Stimulated activated naive CD8-positive, alpha-beta T cell treated with anti-CD3 and anti-CD28 coated beads, Interleukin-15, amount 100 ng/mL, for 72 hours (primary cell): Measurements from ENCODE around the gene AP1S2.
A peak's percentile ranks its signal among the peaks of the same experiment; 100 is the strongest.

ENCODE experiments used
- ATAC-seq: fragments of 150-1000 bp; cut with Tn5 transposase; 2 replicates; pipeline ENCODE4 v1.10.0; 2021; ENCODE audit warnings: mild to moderate bottlenecking, moderate library complexity
- DNase-seq, 2 donors: peaks; one replicate each; pipeline ENCODE4 v3.0.0; 2021 to 2022
- H3K27ac Mint-ChIP-seq, 2 donors: one replicate each; pipeline ENCODE4 v1.8.0; 2022; ENCODE audit warnings: mild to moderate bottlenecking in 2 of 2, mixed read lengths in 2 of 2, moderate library complexity in 2 of 2
- H3K27me3 Mint-ChIP-seq: one replicate; pipeline ENCODE4 v1.8.0; 2022; ENCODE audit warnings: mixed read lengths
- H3K4me1 Mint-ChIP-seq: one replicate; pipeline ENCODE4 v1.8.0; 2022; ENCODE audit warnings: mild to moderate bottlenecking, mixed read lengths
- H3K4me3 Mint-ChIP-seq, 2 donors: one replicate each; pipeline ENCODE4 v1.8.0; 2022; ENCODE audit warnings: mild to moderate bottlenecking in 2 of 2, mixed read lengths in 2 of 2, moderate library complexity in 1 of 2
- H3K9me3 Mint-ChIP-seq, 2 donors: one replicate each; pipeline ENCODE4 v1.8.0; 2022; ENCODE audit warnings: mixed read lengths in 2 of 2

AP1S2 gene

DNA sequence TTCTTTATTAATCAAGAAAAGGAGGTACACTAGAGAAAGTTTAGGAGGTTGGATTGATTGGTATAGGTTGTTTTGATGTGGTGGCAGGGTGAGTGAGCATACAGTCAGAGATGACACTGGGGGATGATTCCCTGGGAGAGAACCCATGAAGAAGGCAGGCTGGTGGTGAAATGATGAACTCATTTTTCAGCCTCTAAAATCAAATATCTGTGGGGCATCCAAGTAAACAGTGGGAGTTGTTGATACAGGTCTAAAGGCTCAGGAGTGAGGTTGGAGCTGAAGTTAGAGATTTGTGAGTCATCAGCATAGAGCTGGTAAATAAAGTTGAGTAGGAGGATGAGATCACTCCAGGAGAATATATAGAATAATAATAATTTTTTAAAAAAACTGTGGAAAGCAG lies 10.0 kb upstream of the AP1S2 start:
- ATAC-seq (no peak), DNase-seq (no peak)
- no peaks in the 10 kb centered on the region for H3K4me1 Mint-ChIP-seq
- no peaks in the 10 kb centered on the region for H3K9me3 Mint-ChIP-seq
- H3K27me3 Mint-ChIP-seq: no peaks in the 10 kb centered on the region
- no peak overlapping the region for H3K4me3 Mint-ChIP-seq
- H3K27ac Mint-ChIP-seq: no peak overlapping the region

DNA sequence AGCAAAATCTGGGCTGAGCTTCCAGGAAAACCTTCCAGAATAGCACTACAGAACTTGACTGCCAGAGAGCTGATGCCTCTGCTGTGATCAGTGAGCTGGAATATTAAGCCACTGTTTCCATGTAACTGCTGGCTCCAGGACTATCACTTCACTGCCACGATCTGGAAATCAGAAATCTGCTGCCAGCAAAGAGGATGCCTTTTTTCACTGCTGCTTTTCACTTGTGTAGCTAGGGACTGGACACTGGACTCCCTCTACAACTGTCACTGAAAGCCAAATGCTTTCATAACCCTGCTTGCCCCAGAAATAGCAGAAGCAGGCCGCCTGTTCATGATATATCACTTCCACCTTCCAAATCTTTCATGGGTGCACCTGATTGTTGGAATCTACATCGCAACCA lies 9.4 kb upstream of the AP1S2 start:
- H3K27ac Mint-ChIP-seq: no peak overlapping the region
- H3K9me3 Mint-ChIP-seq: no peaks in the 10 kb centered on the region
- ATAC-seq: no peak
- H3K4me3 Mint-ChIP-seq: no peak overlapping the region
- no peaks in the 10 kb centered on the region for H3K4me1 Mint-ChIP-seq
- no peak for DNase-seq
- no peaks in the 10 kb centered on the region for H3K27me3 Mint-ChIP-seq

DNA sequence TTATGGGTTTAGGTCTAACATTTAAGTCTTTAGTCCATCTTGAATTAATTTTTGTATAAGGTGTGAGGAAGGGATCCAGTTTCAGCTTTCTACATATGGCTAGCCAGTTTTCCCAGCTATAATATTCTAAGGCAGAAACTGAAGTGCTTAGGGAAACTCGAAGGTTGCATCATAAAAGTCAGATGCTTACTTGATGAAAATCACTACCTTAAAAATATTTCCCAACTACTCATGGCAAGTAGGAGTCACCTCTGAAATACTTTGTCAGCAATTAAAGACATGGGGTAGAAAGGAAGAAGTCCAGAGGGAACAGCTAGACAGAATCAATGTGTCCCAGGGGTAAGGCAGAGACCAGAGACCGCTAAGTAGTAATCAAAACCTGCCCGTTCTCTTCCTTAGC lies 6.3 kb upstream of the AP1S2 start:
- ATAC-seq: no peak
- Mint-ChIP-seq H3K4me3 (no peak overlapping the region), H3K9me3 (no peaks in the 10 kb centered on the region), H3K27ac (no peak overlapping the region), H3K27me3 (no peaks in the 10 kb centered on the region), H3K4me1 (peaks cover 6% of the 10 kb centered on the region)
- no peak for DNase-seq

DNA sequence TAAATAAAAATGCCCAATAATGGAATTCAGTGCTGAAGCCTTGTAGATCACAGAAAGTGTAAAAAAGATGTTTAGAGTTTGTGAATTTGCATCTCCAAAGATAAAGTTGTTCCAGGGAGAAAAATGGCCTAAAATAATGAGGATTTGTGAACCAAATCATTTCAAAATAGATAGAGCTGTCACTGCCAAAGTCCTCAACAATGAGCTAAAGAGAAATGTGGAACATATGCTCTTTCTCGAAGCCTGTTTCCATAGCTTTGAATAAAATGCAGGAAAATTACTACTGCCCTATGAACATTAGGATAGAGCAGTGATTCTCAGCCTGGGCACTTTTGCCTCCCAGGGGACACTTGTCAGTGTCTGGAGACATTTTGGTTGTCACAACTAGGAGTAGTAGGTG lies 3.4 kb upstream of the AP1S2 start:
- no peaks in the 10 kb centered on the region for H3K9me3 Mint-ChIP-seq
- no peaks in the 10 kb centered on the region for H3K27me3 Mint-ChIP-seq
- peaks cover 6% of the 10 kb centered on the region for H3K4me1 Mint-ChIP-seq
- no peak overlapping the region for H3K4me3 Mint-ChIP-seq
- DNase-seq (no peak), ATAC-seq (no peak)
- no peak overlapping the region for H3K27ac Mint-ChIP-seq

DNA sequence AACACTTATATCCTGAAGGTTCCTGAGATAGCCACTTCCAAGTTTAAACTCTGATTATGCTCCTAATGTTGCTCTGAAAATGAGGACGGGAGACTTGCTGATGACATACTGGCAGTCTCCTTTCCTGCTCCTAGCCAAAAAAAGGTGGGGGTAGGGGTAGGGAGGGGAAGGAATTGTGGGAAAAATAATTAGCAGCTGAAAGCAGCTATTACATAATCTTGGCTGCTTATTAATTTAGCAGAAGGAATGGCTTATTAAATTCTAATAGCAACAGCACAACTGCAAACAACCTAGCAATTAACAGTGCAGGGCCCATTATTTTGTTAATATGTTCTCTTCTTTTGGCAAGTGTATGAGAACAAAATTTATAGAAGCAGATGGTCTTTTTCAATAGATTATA lies 2.0 kb upstream of the AP1S2 start:
- H3K27ac Mint-ChIP-seq: no peak overlapping the region
- H3K27me3 Mint-ChIP-seq: no peaks in the 10 kb centered on the region
- no peaks in the 10 kb centered on the region for H3K9me3 Mint-ChIP-seq
- peak overlapping the region in 1 of 2 donors; percentile 41 for H3K4me3 Mint-ChIP-seq
- ATAC-seq: no peak
- H3K4me1 Mint-ChIP-seq: peaks cover 12% of the 10 kb centered on the region
- no peak for DNase-seq

DNA sequence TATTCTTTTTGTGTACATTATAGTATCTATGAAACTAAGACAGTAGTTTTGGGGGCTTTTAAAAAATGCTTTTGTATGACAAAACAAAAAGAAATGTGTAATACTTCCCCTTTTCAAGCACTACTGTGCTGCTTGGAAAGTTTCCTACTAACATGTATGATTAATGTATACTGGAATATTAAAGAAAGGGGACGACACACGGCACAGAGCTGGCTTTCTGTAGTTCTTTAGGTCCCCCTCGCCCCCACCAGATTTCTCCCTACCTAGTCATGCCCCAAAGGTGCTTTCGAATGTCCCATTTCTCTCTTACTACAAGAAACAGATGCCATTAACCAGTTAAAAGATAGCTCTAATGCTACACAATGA lies 1.6 kb upstream of the AP1S2 start:
- H3K27me3 Mint-ChIP-seq: no peaks in the 10 kb centered on the region
- DNase-seq (no peak), ATAC-seq (no peak)
- H3K4me3 Mint-ChIP-seq: peak overlapping the region; percentile 41
- peaks cover 12% of the 10 kb centered on the region for H3K4me1 Mint-ChIP-seq
- H3K27ac Mint-ChIP-seq: no peak overlapping the region
- H3K9me3 Mint-ChIP-seq: no peaks in the 10 kb centered on the region

DNA sequence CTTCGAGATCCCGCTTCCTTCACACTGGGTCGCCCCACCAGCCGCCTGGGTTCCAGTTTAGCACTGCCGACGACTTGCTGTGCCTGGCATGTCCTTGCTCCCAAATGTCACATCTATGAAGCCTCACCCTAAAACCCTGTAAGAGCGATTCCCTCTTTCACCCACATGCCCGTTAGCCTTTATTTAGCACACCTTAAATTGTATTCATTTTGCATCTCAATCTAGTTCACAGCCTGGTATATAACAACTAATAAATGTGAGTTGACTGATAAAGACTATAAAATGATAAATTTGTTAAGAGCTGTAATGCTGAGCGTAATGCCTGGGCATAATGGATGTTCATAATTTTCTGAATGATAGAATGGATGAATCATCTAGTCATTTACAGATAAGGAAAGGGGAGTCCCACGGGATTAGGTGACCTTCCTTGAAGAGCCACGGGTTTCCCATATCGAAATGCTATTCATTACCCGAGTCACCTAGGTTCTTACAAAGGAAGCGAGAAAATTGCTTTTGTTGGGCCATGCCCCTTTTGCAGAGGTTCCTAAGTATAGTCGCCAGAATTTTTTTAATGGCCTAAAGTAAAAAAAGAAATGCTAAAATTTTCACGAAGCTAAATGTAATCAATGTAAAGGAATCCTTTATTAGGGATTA lies 1.1 kb upstream of the AP1S2 start:
- Mint-ChIP-seq H3K9me3 (no peaks in the 10 kb centered on the region), H3K27ac (peak overlapping the region; percentile 96 to 99), H3K27me3 (no peaks in the 10 kb centered on the region), H3K4me3 (peak overlapping the region; percentile 91 to 92), H3K4me1 (peaks cover 12% of the 10 kb centered on the region)
- DNase-seq (no peak), ATAC-seq (no peak)

DNA sequence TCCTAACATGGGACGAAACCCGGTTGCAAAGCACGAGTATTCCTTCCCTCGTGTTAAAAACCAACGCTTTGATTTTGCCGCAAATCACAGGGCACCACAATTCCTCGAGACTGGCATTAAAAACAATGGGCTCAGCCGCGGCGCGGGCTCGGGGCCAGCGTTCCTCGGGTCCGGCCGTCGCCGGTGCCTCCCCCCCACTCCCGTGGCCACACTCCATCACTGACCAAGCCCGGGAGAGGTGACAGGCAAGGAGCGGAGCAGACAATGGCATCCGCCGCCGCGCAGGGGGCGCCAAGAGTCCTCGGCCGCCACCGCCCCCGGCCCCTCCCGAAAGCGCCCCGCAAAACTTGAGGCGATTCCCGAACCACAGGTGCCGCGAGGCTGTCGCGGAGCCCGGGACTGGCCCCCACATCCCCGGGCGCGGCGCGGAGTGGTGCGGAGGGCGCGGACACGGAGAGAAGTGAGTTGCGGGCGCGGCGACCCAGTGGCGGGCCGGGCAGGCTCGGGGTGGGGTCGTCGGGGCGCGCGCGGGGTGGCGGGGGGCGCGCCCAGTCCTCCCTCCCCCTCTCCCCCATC lies 445 bp downstream of the AP1S2 start:
- peak overlapping the region in 1 of 2 donors; percentile 48 for H3K27ac Mint-ChIP-seq
- ATAC-seq (peak; percentile 29), DNase-seq (peak; percentile 24 to 35)
- peak overlapping the region; percentile 78 to 81 for H3K4me3 Mint-ChIP-seq
- H3K27me3 Mint-ChIP-seq: no peaks in the 10 kb centered on the region
- H3K4me1 Mint-ChIP-seq: peaks cover 23% of the 10 kb centered on the region
- no peaks in the 10 kb centered on the region for H3K9me3 Mint-ChIP-seq

DNA sequence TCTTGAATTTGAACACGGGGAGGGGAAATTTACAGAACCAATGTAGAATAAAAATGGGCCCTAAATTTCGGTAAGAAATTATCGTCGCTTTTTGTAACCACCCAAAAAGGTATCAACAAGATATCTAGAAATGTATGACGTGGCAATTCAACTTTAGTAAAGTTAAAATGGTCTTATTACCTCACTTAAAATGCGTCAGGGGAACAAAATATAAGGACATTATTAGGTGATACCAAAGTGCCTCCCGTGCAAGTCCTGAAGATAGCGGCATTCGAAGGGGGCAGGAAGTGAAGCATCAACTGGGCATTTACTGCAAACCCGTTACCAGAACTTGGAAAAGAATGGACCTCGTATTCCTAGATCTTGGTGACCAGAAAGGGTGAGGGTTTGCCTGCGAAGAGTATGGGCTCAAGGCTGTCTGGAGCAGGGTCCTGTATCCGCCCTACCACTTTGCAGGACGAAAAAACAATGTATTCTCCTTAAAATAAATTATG lies 980 bp downstream of the AP1S2 start:
- no peak for DNase-seq
- Mint-ChIP-seq H3K9me3 (no peaks in the 10 kb centered on the region), H3K27ac (peak overlapping the region in 1 of 2 donors; percentile 12), H3K27me3 (no peaks in the 10 kb centered on the region), H3K4me3 (peak overlapping the region; percentile 78 to 81), H3K4me1 (peaks cover 23% of the 10 kb centered on the region)
- no peak for ATAC-seq

DNA sequence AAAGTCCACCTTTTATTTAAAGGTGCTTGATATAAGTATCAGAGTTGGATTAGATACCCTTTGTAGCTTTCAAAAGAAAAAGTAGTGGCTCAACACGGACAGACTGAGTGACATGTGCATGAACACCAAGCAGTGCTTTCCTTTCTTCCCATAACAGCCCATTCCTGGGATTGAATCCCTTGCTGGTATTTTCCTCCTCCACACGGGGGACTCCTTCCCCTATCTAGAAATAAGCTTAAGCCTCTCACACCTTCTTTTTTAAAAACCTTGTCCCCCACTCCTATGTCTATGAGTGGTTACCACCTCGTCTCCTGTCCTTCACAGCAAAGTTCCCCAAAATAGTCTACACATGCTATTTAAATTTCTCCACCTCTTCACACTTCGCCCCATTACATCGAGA lies 5.1 kb downstream of the AP1S2 start:
- ATAC-seq: no peak
- no peak overlapping the region for H3K27ac Mint-ChIP-seq
- peaks cover 18% of the 10 kb centered on the region for H3K4me1 Mint-ChIP-seq
- DNase-seq: no peak
- no peaks in the 10 kb centered on the region for H3K9me3 Mint-ChIP-seq
- H3K27me3 Mint-ChIP-seq: no peaks in the 10 kb centered on the region
- no peak overlapping the region for H3K4me3 Mint-ChIP-seq

DNA sequence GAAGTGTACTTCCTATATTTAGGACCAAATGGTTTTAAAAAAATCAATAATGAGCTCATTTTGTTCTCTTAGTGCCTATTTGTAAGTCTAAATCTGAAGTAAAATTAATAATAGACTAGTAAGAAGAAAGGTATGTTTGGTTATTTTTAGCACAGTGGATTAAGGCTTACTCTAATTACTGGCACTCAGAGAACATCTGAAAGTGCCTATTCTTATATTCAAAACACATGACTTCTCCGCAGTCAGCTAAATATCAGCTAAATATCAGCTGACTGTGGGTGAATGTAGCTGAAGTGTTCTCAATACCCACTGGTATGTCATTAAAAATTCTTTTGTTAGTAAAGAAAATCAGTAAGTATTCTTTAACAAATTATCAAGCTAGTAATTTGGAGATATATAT lies 6.0 kb downstream of the AP1S2 start:
- DNase-seq: no peak
- Mint-ChIP-seq H3K27me3 (no peaks in the 10 kb centered on the region), H3K4me3 (no peak overlapping the region), H3K9me3 (no peaks in the 10 kb centered on the region), H3K4me1 (peaks cover 18% of the 10 kb centered on the region), H3K27ac (no peak overlapping the region)
- no peak for ATAC-seq

DNA sequence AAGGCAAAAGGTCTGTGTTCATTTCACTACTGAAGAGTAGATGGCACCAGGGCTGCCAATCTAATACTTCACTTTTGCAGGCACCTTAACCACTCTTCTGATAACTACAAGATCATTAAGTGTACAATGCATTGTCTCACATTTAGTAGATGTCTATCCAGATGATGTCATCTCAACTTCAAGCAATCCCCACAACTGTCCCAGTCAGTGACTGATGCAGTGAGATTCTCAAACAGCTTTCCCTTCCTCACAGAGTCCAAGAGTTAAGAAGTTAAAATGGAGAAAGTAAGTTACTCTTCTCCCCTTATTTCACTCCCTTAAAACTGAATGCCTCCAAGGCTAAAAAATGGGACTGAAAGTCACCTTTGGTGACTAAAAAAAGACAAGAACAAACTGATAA lies 10.7 kb downstream of the AP1S2 start:
- H3K27ac Mint-ChIP-seq: no peak overlapping the region
- no peaks in the 10 kb centered on the region for H3K27me3 Mint-ChIP-seq
- ATAC-seq (no peak), DNase-seq (no peak)
- H3K4me1 Mint-ChIP-seq: no peaks in the 10 kb centered on the region
- no peak overlapping the region for H3K4me3 Mint-ChIP-seq
- no peaks in the 10 kb centered on the region for H3K9me3 Mint-ChIP-seq

DNA sequence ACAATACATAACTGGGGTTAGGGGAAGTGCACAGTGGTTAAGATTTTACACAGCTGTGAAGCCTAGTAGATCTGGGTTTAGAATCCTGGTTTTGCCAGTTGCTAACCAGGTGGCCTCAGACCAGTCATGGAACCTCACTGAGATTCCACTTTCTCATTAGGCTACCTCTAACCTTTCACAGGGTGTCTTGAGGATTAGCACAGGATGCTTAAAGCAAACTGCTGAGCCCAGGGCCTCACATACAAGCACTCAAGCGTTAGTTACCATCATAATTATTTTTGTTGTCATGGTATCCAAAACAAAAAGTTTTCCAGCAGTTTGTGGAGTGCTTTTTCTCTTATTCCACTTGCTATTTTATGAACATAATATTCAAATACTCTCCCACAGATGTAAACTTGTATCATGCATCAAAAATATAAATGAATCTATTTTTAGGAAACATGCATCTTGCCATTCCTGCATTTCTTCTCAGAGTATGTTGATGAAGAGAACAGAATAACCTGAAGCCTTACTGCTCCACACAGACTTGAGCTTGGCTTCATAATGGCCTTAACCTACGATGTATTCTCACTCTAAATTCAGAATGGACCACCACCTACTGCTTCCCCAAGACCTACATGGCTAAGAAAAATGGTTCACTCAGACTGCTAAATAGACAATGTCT lies 12.6 kb downstream of the AP1S2 start:
- Mint-ChIP-seq H3K9me3 (no peaks in the 10 kb centered on the region), H3K4me3 (no peak overlapping the region), H3K4me1 (no peaks in the 10 kb centered on the region), H3K27me3 (no peaks in the 10 kb centered on the region), H3K27ac (no peak overlapping the region)
- ATAC-seq (no peak), DNase-seq (no peak)

DNA sequence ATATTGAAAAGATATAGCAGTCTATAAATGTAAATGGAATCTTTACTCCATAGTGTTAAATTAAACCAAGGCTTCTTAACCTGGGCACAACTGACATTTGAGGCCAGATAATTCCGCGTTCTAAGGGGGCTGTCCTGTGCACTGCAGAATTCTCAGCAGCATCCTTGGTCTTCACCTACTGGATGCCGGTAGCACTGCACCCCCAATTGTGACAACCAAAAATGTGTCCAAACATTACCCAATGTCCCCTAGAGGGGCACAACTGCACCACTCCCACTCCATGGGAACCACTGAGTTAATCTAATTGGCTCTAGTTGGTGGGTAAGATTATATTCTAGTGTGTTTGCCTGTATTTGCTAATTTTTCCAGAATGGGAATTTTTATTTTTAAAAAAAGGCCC lies 16.6 kb downstream of the AP1S2 start:
- ATAC-seq: peak; percentile 61
- peak in 1 of 2 donors; percentile 22 for DNase-seq
- H3K4me3 Mint-ChIP-seq: no peak overlapping the region
- H3K27me3 Mint-ChIP-seq: no peaks in the 10 kb centered on the region
- no peaks in the 10 kb centered on the region for H3K4me1 Mint-ChIP-seq
- no peak overlapping the region for H3K27ac Mint-ChIP-seq
- no peaks in the 10 kb centered on the region for H3K9me3 Mint-ChIP-seq

DNA sequence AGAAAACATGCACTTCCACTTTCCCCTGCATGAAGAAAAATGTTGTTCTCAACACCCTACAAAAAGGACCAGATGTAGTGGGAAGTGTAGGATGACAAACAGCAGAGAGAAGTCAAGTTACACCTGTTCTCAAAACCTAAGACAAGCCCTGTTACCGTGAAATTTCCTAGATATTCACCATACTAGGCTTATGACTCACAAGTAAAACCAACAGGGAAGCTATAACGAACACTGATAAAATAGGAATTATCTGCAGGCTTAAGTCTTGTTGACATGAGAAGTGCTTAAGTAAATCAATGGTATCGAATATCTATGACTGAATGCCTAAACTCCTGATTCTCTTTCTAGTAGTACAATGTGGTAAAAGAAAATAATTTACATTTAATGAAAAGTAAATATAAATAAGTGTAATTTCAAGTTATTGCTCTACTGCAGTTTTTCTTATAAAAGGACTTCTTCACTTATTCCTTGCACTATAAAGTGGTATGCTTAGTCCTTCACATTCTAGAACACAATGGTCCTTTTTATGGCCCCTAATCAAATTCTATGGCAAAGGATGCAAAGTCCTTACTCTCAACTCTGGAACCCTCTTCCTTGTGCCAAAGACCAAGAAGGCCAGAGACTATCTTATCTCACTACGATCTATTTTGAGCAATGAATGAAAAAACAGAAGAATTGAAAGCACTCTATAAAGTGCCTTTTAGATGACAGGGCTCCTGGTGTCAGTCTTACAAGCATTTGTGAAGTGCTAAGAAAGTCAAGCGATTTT lies 19.6 kb downstream of the AP1S2 start:
- no peaks in the 10 kb centered on the region for H3K9me3 Mint-ChIP-seq
- ATAC-seq (no peak), DNase-seq (no peak)
- H3K4me3 Mint-ChIP-seq: no peak overlapping the region
- peaks cover 1% of the 10 kb centered on the region for H3K4me1 Mint-ChIP-seq
- H3K27ac Mint-ChIP-seq: no peak overlapping the region
- H3K27me3 Mint-ChIP-seq: no peaks in the 10 kb centered on the region

DNA sequence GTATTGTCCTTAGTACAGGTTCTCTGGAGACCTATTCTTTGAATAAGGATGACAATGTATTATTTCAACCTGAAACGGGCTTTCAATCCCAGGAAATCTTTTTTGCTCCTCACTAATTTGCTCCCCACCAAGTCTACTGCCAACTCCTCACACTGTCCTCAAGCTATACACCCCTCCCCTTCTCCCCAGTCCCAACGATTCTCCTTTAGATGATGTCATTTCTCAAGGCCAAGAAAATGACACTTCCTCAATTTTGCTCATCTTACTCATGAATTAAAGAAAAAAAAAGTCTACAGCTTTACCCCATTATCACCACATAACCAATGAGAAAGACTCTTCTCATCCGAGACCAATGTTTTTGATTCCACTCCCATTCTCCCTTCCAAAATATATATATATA lies 20.6 kb downstream of the AP1S2 start:
- no peaks in the 10 kb centered on the region for H3K27me3 Mint-ChIP-seq
- peaks cover 9% of the 10 kb centered on the region for H3K4me1 Mint-ChIP-seq
- no peaks in the 10 kb centered on the region for H3K9me3 Mint-ChIP-seq
- ATAC-seq: no peak
- no peak overlapping the region for H3K27ac Mint-ChIP-seq
- no peak for DNase-seq
- H3K4me3 Mint-ChIP-seq: no peak overlapping the region
